GM18519 (cell line): ENCODE data around the gene RBPMS2.
"Not testable (repeated sequence)": the region's sequence is repeated elsewhere in the genome, so short reads cannot be mapped to it uniquely, and the experiment has no call there.

Source experiments
- ATAC-seq: cut with Tn5 transposase; IDR thresholded peaks from one replicate; pipeline ENCODE4 v1.9.1; 2021; ENCODE audit warnings: mild to moderate bottlenecking, moderate library complexity; ENCODE audit not compliant: unreplicated experiment, low FRiP score

The RBPMS2 gene

GRCh38 chr15:64755427-64755940, 19.9 kb downstream of the RBPMS2 start:
- no peak for ATAC-seq

GRCh38 chr15:64754663-64755426, 20.5 kb downstream of the RBPMS2 start:
- ATAC-seq: no peak

- ATAC-seq: no peak
Observed at GRCh38 chr15:64753480-64754185, 21.8 kb downstream of the RBPMS2 start.

- ATAC-seq: no peak
Observed at GRCh38 chr15:64751464-64751863, 23.9 kb downstream of the RBPMS2 start.

GRCh38 chr15:64749999-64750657, 25.3 kb downstream of the RBPMS2 start:
- no peak for ATAC-seq

- no peak for ATAC-seq
Observed at GRCh38 chr15:64749167-64749566, 26.2 kb downstream of the RBPMS2 start.

- no peak for ATAC-seq
Observed at GRCh38 chr15:64748251-64748650, 27.1 kb downstream of the RBPMS2 start.

- ATAC-seq: no peak
Observed at GRCh38 chr15:64747578-64747977, 27.8 kb downstream of the RBPMS2 start.

GRCh38 chr15:64746921-64747320, 28.5 kb downstream of the RBPMS2 start:
- ATAC-seq: no peak

- ATAC-seq: no peak
Observed at GRCh38 chr15:64746356-64746755, 29.0 kb downstream of the RBPMS2 start.

- no peak for ATAC-seq
Observed at GRCh38 chr15:64743691-64744090, 31.7 kb downstream of the RBPMS2 start.

- no peak for ATAC-seq
Observed at GRCh38 chr15:64742921-64743320, 32.5 kb downstream of the RBPMS2 start.

- ATAC-seq: no peak
Observed at GRCh38 chr15:64742385-64742784, 33.0 kb downstream of the RBPMS2 start.

GRCh38 chr15:64741708-64742107, 33.7 kb downstream of the RBPMS2 start:
- ATAC-seq: not testable (repeated sequence)

- no peak for ATAC-seq
Observed at GRCh38 chr15:64740311-64741170, 34.8 kb downstream of the RBPMS2 start.

- no peak for ATAC-seq
Observed at GRCh38 chr15:64739577-64740143, 35.7 kb downstream of the RBPMS2 start.

GRCh38 chr15:64739156-64739555, 36.2 kb downstream of the RBPMS2 start:
- ATAC-seq: no peak

GRCh38 chr15:64738226-64739095, 36.9 kb downstream of the RBPMS2 start:
- ATAC-seq: no peak
